Pancreas (tissue), 10 donors: ENCODE data around the gene PRRC2B. TPM values are rescaled to one million over a fixed set of nuclear protein-coding genes. Genes with fewer than 3 reads are reported as not detected.

ENCODE experiments used
- ATAC-seq, 4 donors: fragments of 200-7000 bp; cut with Tn5 transposase; one replicate each; pipeline versions ENCODE4 v1.8.0 to v1.9.1; 2020; ENCODE audit warnings: mild to moderate bottlenecking in 4 of 4, moderate library complexity in 4 of 4
- DNase-seq, 6 donors: peaks; one replicate each; pipeline ENCODE4 v3.0.0-alpha.2; 2020
- FAIRE-seq: peaks from 2 replicates; lab custom pipeline; 2012; peaks lifted over from hg19 to GRCh38; lab: Jason Lieb, UNC
- H3K27ac ChIP-seq, 4 donors: fragments of 200-600 bp; sonication (generic); 1 replicate in 3 of 4; 2 replicates in 1 of 4; pipeline versions ENCODE4 v1.5.0 to v1.8.0; 2020
- H3K27me3 ChIP-seq, 4 donors: fragments of 200-600 bp; one replicate each; pipeline ENCODE4 v1.8.0; 2021
- H3K36me3 ChIP-seq, 3 donors: fragments of 200-600 bp; sonication (generic) in 1 of 3; one replicate each; pipeline versions ENCODE4 v1.5.0 to v1.8.0; 2020 to 2021
- H3K4me1 ChIP-seq, 3 donors: fragments of 200-600 bp; one replicate each; pipeline ENCODE4 v1.8.0; 2021
- H3K4me3 ChIP-seq, 4 donors: fragments of 200-600 bp; sonication (generic) in 2 of 4; one replicate each; pipeline versions ENCODE4 v1.5.0 to v1.8.0; 2020 to 2021
- H3K9me3 ChIP-seq, 4 donors: fragments of 200-600 bp; one replicate each; pipeline ENCODE4 v1.8.0; 2021
- WGBS, 2 donors: extraction: QIAGEN DNeasy Blood & Tissue Kit; methylation state at CpG; one replicate each; pipeline ENCODE4 v1.1.7; 2013; 5-methylcytosine and 5-hydroxymethylcytosine counted together
- intact Hi-C, 3 donors: fragments of 100-400 bp; cut with DNase I; formaldehyde crosslinking; loops; one replicate each; pipeline versions ENCODE4 v1.11.1 to v1.14.2; 2022
- polyA plus RNA-seq, 2 donors: library from polyadenylated mRNA; stranded (reverse); fragments of 200-250 nt; gene quantifications; one replicate each; pipeline ENCODE4 v1.2.3, GENCODE V29; 2013
- total RNA-seq, 6 donors: library from RNA; stranded (reverse); fragmentation: NEBNext Ultra II Directional in 4 of 6; extraction: Animal tissue kit (Norgen Biotek cat#: 25700) in 4 of 6; gene quantifications; one replicate each; pipeline versions ENCODE4 v1.2.1 to v1.2.4, GENCODE V29; 2021 to 2023
- TF ChIP-seq, protein P1 (sequence below), 4 donors: fragments of 200-600 bp; sonication (generic) in 3 of 4; IDR thresholded peaks; one replicate each; pipeline versions ENCODE4 v1.5.0 to v1.8.0; 2021; ENCODE audit warnings: antibody characterized with exemption in 4 of 4
- donor health status: healthy with polysubstance abuse.
- donor health status: DM: no; HTN: no; CAD: no; lungs with moderate emphysema.
- donor health status: DM: no; HTN: no; CAD: no.
- donor health status: control.
- donor health status: control.
- donor health status: Bipolar disorder and iron deficiency.
- donor health status: DM: yes; HTN: yes; CAD: no.
- donor health status: DM: no; HTN: no; CAD: no.
- donor health status: DM: no; HTN: no; CAD: no.
- donor health status: DM: yes; HTN: yes; CAD: no.

PRRC2B gene
- total and polyA plus RNA-seq, 8 donors: 44.8 to 132 (median 90.3) TPM

DNA sequence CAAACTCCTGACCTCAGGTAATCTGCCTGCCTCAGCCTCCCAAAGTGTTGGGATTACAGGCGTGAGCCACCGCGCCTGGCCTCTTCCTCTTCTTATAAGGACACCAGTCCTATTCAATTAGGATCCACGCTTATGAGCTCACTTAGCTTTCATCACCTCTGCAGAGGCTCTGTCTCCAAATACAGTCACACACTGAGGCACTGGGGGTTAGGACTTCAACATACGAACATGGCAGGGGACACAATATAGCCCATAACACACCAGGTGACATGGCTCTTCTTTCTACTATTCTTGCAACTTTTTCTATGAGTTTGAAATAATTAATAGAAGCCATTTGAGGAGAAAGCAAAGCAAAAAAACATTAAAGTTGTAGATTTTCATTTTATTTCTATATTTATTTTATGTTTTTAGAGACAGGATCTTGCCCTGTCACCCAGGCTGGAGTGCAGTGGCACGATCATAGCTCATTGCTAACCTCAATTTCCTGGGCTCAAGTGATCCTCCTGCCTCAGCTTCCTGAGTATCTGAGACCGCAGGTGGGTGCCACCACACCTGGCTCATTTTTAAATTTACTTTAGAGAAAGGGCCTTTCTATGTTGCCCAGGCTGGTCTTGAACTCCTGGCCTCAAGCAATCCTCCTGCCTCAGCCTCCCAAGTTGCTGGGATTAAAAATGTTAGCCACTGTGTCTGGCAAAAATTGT, 145.5 kb downstream of the PRRC2B start:
- DNase-seq: no peak
- intact Hi-C loops: no loop called here
- H3K4me1 ChIP-seq: peaks cover 0 to 7% (median 0%) of the 10 kb centered on the region in 3 donors
- H3K27ac ChIP-seq: no peak overlapping the region
- no peak for FAIRE-seq
- no peaks in the 10 kb centered on the region for H3K9me3 ChIP-seq
- TF ChIP-seq, protein P1, sequence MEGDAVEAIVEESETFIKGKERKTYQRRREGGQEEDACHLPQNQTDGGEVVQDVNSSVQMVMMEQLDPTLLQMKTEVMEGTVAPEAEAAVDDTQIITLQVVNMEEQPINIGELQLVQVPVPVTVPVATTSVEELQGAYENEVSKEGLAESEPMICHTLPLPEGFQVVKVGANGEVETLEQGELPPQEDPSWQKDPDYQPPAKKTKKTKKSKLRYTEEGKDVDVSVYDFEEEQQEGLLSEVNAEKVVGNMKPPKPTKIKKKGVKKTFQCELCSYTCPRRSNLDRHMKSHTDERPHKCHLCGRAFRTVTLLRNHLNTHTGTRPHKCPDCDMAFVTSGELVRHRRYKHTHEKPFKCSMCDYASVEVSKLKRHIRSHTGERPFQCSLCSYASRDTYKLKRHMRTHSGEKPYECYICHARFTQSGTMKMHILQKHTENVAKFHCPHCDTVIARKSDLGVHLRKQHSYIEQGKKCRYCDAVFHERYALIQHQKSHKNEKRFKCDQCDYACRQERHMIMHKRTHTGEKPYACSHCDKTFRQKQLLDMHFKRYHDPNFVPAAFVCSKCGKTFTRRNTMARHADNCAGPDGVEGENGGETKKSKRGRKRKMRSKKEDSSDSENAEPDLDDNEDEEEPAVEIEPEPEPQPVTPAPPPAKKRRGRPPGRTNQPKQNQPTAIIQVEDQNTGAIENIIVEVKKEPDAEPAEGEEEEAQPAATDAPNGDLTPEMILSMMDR (IDR thresholded peaks at IDR 0.05): no peak
- no peak for ATAC-seq
- 90 to 96% methylated on average over 7 of the region's 7 CpGs for WGBS, 2 donors
- no peaks in the 10 kb centered on the region for H3K27me3 ChIP-seq
- no peaks in the 10 kb centered on the region for H3K36me3 ChIP-seq
- H3K4me3 ChIP-seq: no peak overlapping the region

DNA sequence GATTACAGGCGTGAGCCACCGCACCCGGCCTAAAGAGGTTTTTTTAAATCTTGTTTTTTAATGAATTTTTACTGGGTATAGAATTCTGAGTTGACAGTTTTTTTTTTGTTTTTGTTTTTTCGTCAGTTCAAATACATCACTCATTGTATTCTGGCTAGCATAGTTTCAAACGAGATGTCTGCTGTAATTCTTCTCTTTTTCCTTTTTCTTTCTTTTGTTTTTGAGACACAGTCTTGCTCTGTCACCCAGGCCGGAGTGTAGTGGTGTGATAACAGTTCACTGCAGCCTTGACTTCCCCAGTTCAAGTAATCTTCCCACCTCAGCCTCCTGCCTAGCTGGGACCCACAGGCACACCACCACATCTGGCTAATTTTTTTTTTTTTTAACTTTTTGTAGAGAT, 149.3 kb downstream of the PRRC2B start:
- no peak for ATAC-seq
- intact Hi-C loops: no loop called here
- DNase-seq: no peak
- Histone ChIP-seq H3K27ac (no peak overlapping the region), H3K36me3 (no peaks in the 10 kb centered on the region), H3K27me3 (no peaks in the 10 kb centered on the region), H3K4me1 (peaks cover 0 to 5% (median 4%) of the 10 kb centered on the region in 3 donors), H3K4me3 (no peak overlapping the region), H3K9me3 (no peaks in the 10 kb centered on the region)
- no peak for FAIRE-seq
- TF ChIP-seq, protein P1 (IDR thresholded peaks at IDR 0.05): no peak
- 95 to 97% methylated on average over 6 of the region's 6 CpGs for WGBS, 2 donors

DNA sequence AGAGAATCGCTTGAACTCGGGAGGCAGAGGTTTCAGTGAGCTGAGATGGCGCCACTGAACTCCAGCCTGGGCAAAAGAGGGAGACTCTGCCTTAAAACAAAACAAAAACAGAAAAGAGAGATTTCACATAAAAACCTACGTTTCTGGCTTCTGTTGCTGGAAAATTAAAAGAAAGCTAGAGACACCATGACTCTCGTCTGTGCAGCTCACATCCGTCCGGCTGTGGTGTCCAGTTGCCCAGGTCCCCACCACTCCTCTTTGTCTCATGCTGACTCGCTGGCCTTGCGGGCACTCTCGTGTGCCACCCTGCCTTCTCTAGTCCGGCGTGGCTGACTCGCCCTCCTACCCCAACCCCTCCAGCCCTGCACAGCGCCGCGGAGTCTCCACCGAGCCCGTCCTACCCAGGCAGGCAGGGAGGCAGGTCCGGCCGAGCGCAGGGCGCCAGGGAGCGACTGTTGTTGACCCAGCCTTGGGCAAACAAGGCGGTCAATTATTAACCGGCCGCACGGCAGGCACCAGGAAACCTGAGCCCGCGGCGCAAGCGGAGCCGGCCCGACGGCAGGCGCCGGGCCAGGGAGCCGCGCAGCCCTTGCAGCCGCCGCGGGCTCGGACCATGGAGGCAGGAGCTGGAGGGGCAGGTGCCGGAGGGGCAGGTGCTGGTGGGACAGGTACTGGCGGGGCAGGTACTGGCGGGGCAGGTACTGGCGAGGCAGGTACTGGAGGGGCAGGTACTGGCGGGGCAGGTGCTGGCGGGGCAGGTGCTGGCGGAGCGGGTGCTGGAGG, 151.3 kb downstream of the PRRC2B start, which contains the start of gene PRRT1B:
TSS of gene PRRT1B (plus strand) at position 521 of the 783 bp plus-strand sequence. CDS start at position 614, 93 bp downstream.
- Histone ChIP-seq H3K4me3 (peak within 1 kb of the TSS; percentile 28 to 55 (median 42)), H3K27ac (peak within 1 kb of the TSS; percentile 42 to 65 (median 52)), H3K27me3 (no peaks in the 10 kb centered on the region), H3K36me3 (no peaks in the 10 kb centered on the region), H3K4me1 (peaks cover 0 to 5% (median 4%) of the 10 kb centered on the region in 3 donors), H3K9me3 (no peaks in the 10 kb centered on the region)
- no peak for FAIRE-seq
- 6 to 8% methylated on average over 49 to 50 of the region's 50 CpGs for WGBS, 2 donors
- DNase-seq: peak; percentile 94 to 99 (median 96)
- intact Hi-C loops: no loop called here
- peak; percentile 95 to 98 (median 96) for ATAC-seq
- TF ChIP-seq, protein P1 (IDR thresholded peaks at IDR 0.05): no peak

DNA sequence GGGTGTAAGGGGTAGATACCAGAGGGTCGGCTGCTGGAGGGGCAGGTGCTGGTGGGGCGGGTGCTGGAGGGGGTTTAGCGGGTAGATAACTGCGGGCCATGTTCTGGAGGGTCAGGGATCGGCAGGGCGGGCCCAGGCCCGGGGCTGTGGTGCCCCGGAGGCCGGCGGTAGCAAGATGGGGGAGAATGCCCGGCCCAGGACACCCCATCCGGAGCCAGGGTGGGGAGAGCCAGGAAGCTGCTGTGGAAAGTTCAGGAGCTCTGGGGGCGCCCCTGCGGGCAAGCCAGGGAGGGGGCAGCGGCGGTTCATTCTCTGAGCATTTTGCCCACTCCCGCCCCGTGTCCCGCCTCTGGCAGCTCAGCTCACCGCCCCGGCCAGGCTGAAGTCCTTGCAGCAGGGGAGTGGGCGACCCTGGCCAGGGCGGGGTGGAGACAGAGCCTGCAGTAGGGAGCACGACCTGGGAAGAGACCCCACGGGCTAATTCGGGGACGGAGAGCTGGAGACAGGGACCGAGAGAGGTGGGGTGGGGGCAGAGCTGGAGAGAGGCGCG, 152.0 kb downstream of the PRRC2B start:
- H3K27me3 ChIP-seq: no peaks in the 10 kb centered on the region
- ATAC-seq (peak; percentile 37 to 61 (median 47)), FAIRE-seq (no peak), DNase-seq (peak in 3 of 6 donors; percentile 18 to 73 (median 61))
- H3K9me3 ChIP-seq: no peaks in the 10 kb centered on the region
- TF ChIP-seq, protein P1 (IDR thresholded peaks at IDR 0.05): no peak
- intact Hi-C loops: no loop called here
- peaks cover 0 to 5% (median 4%) of the 10 kb centered on the region in 3 donors for H3K4me1 ChIP-seq
- no peaks in the 10 kb centered on the region for H3K36me3 ChIP-seq
- WGBS, 2 donors: 1 to 3% methylated on average over 20 to 30 of the region's 30 CpGs
- H3K4me3 ChIP-seq: peak overlapping the region; percentile 28 to 55 (median 42)
- no peak overlapping the region for H3K27ac ChIP-seq
